ENCODE measurements around the gene PDE4D.
A peak's percentile ranks its signal among the peaks of the same experiment; 100 is the strongest.

The PDE4D gene

GRCh38 chr5:59137846-59138245 lies 755.7 kb downstream of the PDE4D start:
- CTCF ChIA-PET = no interaction called here
- POLR2A ChIA-PET = no interaction called here
- no peak for TF ChIP-seq FOXA1 (IDR thresholded peaks at IDR 0.05)
- TF ChIP-seq ARNT (IDR thresholded peaks at IDR 0.05) = no peak
- no peak for TF ChIP-seq SUZ12 (IDR thresholded peaks at IDR 0.05)
- TF ChIP-seq LEF1 (IDR thresholded peaks at IDR 0.05; ENCODE audit: borderline replicate concordance) = no peak
- no peak for TF ChIP-seq CTBP1 (IDR thresholded peaks at IDR 0.05; ENCODE audit: borderline replicate concordance)
- no peak for TF ChIP-seq FOXK2 (IDR thresholded peaks at IDR 0.05)
- no peak for DNase-seq (ENCODE audit: extremely low spot score)

GRCh38 chr5:59136549-59136948 lies 757.0 kb downstream of the PDE4D start:
- TF ChIP-seq PKNOX1 (IDR thresholded peaks at IDR 0.05) = no peak
- TF ChIP-seq L3MBTL2 (conservative IDR thresholded peaks at IDR 0.05) = no peak
- no peak for TF ChIP-seq BHLHE40 (IDR thresholded peaks at IDR 0.05; ENCODE audit: borderline replicate concordance)
- TF ChIP-seq FOXM1 (IDR thresholded peaks at IDR 0.05; ENCODE audit: borderline replicate concordance) = no peak
- no peak for TF ChIP-seq TARDBP (IDR thresholded peaks at IDR 0.05)
- TF ChIP-seq CTBP1 (IDR thresholded peaks at IDR 0.05; ENCODE audit: borderline replicate concordance) = no peak
- POLR2A ChIA-PET = no interaction called here
- no peak for DNase-seq (ENCODE audit: extremely low spot score)
- CTCF ChIA-PET = no interaction called here

GRCh38 chr5:59134471-59135163 lies 758.9 kb downstream of the PDE4D start:
- POLR2A ChIA-PET = interaction anchor here (1.3 kb wide), 1 partner anchor 54 kb away, joined by 3 read pairs; no protein-coding TSS in a partner anchor
- CTCF ChIA-PET = interaction anchor here (0.8 kb wide), 1 partner anchor 39 kb away, joined by 5 read pairs; no protein-coding TSS in a partner anchor
- TF ChIP-seq CTBP1 (IDR thresholded peaks at IDR 0.05; ENCODE audit: borderline replicate concordance) = no peak
- no peak for TF ChIP-seq FOXA1 (IDR thresholded peaks at IDR 0.05)
- TF ChIP-seq LEF1 (IDR thresholded peaks at IDR 0.05; ENCODE audit: borderline replicate concordance) = no peak
- no peak for TF ChIP-seq L3MBTL2 (conservative IDR thresholded peaks at IDR 0.05)
- no peak for TF ChIP-seq PKNOX1 (IDR thresholded peaks at IDR 0.05)
- no peak for TF ChIP-seq TARDBP (IDR thresholded peaks at IDR 0.05)
- TF ChIP-seq HDGF (IDR thresholded peaks at IDR 0.05; ENCODE audit: borderline replicate concordance) = no peak
- TF ChIP-seq FOXM1 (IDR thresholded peaks at IDR 0.05; ENCODE audit: borderline replicate concordance) = no peak
- no peak for TF ChIP-seq ARNT (IDR thresholded peaks at IDR 0.05)
- TF ChIP-seq SUZ12 (IDR thresholded peaks at IDR 0.05) = no peak
- no peak for TF ChIP-seq SP1 (IDR thresholded peaks at IDR 0.05)
- no peak for TF ChIP-seq BHLHE40 (IDR thresholded peaks at IDR 0.05; ENCODE audit: borderline replicate concordance)
- TF ChIP-seq FOXK2 (IDR thresholded peaks at IDR 0.05) = no peak
- DNase-seq (ENCODE audit: extremely low spot score) = no peak

GRCh38 chr5:59133764-59134261 lies 759.7 kb downstream of the PDE4D start:
- POLR2A ChIA-PET = interaction anchor here (1.3 kb wide), 1 partner anchor 54 kb away, joined by 3 read pairs; no protein-coding TSS in a partner anchor

GRCh38 chr5:59132131-59132530 lies 761.4 kb downstream of the PDE4D start:
- ChIA-PET POLR2A (no interaction called here), CTCF (no interaction called here)
- no peak for TF ChIP-seq ARNT (IDR thresholded peaks at IDR 0.05)
- no peak for TF ChIP-seq BHLHE40 (IDR thresholded peaks at IDR 0.05; ENCODE audit: borderline replicate concordance)
- no peak for TF ChIP-seq ZNF384 (IDR thresholded peaks at IDR 0.05)
- no peak for TF ChIP-seq PKNOX1 (IDR thresholded peaks at IDR 0.05)
- TF ChIP-seq ELF4 (IDR thresholded peaks at IDR 0.05) = no peak
- TF ChIP-seq LEF1 (IDR thresholded peaks at IDR 0.05; ENCODE audit: borderline replicate concordance) = no peak
- TF ChIP-seq FOXK2 (IDR thresholded peaks at IDR 0.05) = no peak
- no peak for TF ChIP-seq FOXM1 (IDR thresholded peaks at IDR 0.05; ENCODE audit: borderline replicate concordance)
- TF ChIP-seq HDGF (IDR thresholded peaks at IDR 0.05; ENCODE audit: borderline replicate concordance) = no peak
- TF ChIP-seq CTBP1 (IDR thresholded peaks at IDR 0.05; ENCODE audit: borderline replicate concordance) = no peak
- no peak for TF ChIP-seq TARDBP (IDR thresholded peaks at IDR 0.05)
- no peak for TF ChIP-seq NFRKB (IDR thresholded peaks at IDR 0.05)
- TF ChIP-seq L3MBTL2 (conservative IDR thresholded peaks at IDR 0.05) = no peak
- TF ChIP-seq SUZ12 (IDR thresholded peaks at IDR 0.05) = no peak
- TF ChIP-seq FOXA1 (IDR thresholded peaks at IDR 0.05) = no peak
- no peak for TF ChIP-seq SP1 (IDR thresholded peaks at IDR 0.05)
- DNase-seq (ENCODE audit: extremely low spot score) = no peak

More at GRCh38 chr5:59133764-59134261, 759.7 kb downstream of the PDE4D start:
- TF ChIP-seq PKNOX1 (IDR thresholded peaks at IDR 0.05) = no peak
- TF ChIP-seq SUZ12 (IDR thresholded peaks at IDR 0.05) = no peak
- TF ChIP-seq LEF1 (IDR thresholded peaks at IDR 0.05; ENCODE audit: borderline replicate concordance) = no peak
- TF ChIP-seq ZNF384 (IDR thresholded peaks at IDR 0.05) = no peak
- CTCF ChIA-PET = interaction anchor here (0.8 kb wide), 1 partner anchor 40 kb away, joined by 5 read pairs; no protein-coding TSS in a partner anchor
- peak; percentile 21 for DNase-seq (ENCODE audit: extremely low spot score)

GRCh38 chr5:59130431-59130830 lies 763.1 kb downstream of the PDE4D start:
- TF ChIP-seq LEF1 (IDR thresholded peaks at IDR 0.05; ENCODE audit: borderline replicate concordance) (no peak), FOXA1 (IDR thresholded peaks at IDR 0.05) (no peak), NFRKB (IDR thresholded peaks at IDR 0.05) (no peak), HDGF (IDR thresholded peaks at IDR 0.05; ENCODE audit: borderline replicate concordance) (no peak)
- CTCF ChIA-PET = no interaction called here
- POLR2A ChIA-PET = no interaction called here
- no peak for DNase-seq (ENCODE audit: extremely low spot score)

All from HEK293T (cell line).